Left ventricle myocardium inferior (tissue), 1 donor: ENCODE data around the gene ACOX2. TPM values are rescaled to one million over a fixed set of nuclear protein-coding genes. Genes with fewer than 3 reads are reported as not detected.
A peak's percentile ranks its signal among the peaks of the same experiment; 100 is the strongest.

Source experiments
- DNase-seq: peaks from one replicate; pipeline ENCODE4 v3.0.0-alpha.2; 2020
- H3K27ac ChIP-seq: fragments of 200-600 bp; replicated peaks from 2 replicates; pipeline ENCODE4 v1.8.0; 2021
- H3K27me3 ChIP-seq: fragments of 200-600 bp; 2 replicates; pipeline ENCODE4 v1.8.0; 2021; ENCODE audit warnings: low read depth
- H3K36me3 ChIP-seq: fragments of 200-600 bp; 2 replicates; pipeline ENCODE4 v1.8.0; 2021
- H3K4me1 ChIP-seq: fragments of 200-600 bp; 2 replicates; pipeline ENCODE4 v1.8.0; 2021
- H3K4me3 ChIP-seq: fragments of 200-600 bp; 2 replicates; pipeline ENCODE4 v1.8.0; 2021; ENCODE audit warnings: mild to moderate bottlenecking, moderate library complexity
- H3K9me3 ChIP-seq: fragments of 200-600 bp; replicated peaks from 2 replicates; pipeline ENCODE4 v1.8.0; 2021
- intact Hi-C: fragments of 100-400 bp; cut with micrococcal nuclease; formaldehyde crosslinking; loops from one replicate; pipeline ENCODE4 v1.11.0; 2022
- total RNA-seq: library from RNA; stranded (reverse); fragmentation: NEBNext Ultra II Directional; extraction: Animal tissue kit (Norgen Biotek cat#: 25700); gene quantifications from one replicate; pipeline ENCODE4 v1.2.1, GENCODE V29; 2021
- TF ChIP-seq, protein P1 (sequence below): fragments of 200-600 bp; IDR thresholded peaks from 2 replicates; pipeline ENCODE4 v1.8.0; 2021; ENCODE audit warnings: antibody characterized with exemption, mild to moderate bottlenecking, borderline replicate concordance
- donor health status: DM: no; HTN: yes; CAD: no; lungs with severe emphysema.

The ACOX2 gene
- total RNA-seq, 1 donor from 2014 or later, result 37.2 TPM

DNA sequence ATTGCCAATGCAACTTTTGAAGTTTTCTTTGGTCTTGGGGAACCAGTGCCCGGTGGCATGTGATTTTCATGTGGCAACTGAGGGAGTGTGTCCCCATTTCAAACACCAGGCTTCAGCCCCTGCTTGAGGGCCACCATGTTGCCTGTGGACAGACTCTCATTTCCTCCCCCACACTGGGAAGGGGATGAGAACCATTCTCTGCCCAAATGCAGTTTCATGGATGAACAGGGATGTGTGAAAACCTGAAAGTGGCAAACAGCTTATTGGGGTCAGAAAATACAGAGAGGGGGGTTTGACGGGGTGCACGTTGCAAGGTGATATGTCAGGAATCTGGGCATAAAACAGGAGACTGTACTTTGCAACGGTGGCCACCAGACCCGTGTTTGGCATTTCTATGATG is 33.9 kb upstream of the ACOX2 start:
- no peak for DNase-seq
- no peaks in the 10 kb centered on the region for H3K9me3 ChIP-seq
- H3K27ac ChIP-seq, result no peak overlapping the region
- intact Hi-C loops, result no loop called here
- TF ChIP-seq, protein P1, sequence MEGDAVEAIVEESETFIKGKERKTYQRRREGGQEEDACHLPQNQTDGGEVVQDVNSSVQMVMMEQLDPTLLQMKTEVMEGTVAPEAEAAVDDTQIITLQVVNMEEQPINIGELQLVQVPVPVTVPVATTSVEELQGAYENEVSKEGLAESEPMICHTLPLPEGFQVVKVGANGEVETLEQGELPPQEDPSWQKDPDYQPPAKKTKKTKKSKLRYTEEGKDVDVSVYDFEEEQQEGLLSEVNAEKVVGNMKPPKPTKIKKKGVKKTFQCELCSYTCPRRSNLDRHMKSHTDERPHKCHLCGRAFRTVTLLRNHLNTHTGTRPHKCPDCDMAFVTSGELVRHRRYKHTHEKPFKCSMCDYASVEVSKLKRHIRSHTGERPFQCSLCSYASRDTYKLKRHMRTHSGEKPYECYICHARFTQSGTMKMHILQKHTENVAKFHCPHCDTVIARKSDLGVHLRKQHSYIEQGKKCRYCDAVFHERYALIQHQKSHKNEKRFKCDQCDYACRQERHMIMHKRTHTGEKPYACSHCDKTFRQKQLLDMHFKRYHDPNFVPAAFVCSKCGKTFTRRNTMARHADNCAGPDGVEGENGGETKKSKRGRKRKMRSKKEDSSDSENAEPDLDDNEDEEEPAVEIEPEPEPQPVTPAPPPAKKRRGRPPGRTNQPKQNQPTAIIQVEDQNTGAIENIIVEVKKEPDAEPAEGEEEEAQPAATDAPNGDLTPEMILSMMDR, result no peak
- H3K4me1 ChIP-seq, result peaks cover 84% of the 10 kb centered on the region
- no peaks in the 10 kb centered on the region for H3K27me3 ChIP-seq
- peaks cover 25% of the 10 kb centered on the region for H3K36me3 ChIP-seq
- H3K4me3 ChIP-seq, result no peak overlapping the region

DNA sequence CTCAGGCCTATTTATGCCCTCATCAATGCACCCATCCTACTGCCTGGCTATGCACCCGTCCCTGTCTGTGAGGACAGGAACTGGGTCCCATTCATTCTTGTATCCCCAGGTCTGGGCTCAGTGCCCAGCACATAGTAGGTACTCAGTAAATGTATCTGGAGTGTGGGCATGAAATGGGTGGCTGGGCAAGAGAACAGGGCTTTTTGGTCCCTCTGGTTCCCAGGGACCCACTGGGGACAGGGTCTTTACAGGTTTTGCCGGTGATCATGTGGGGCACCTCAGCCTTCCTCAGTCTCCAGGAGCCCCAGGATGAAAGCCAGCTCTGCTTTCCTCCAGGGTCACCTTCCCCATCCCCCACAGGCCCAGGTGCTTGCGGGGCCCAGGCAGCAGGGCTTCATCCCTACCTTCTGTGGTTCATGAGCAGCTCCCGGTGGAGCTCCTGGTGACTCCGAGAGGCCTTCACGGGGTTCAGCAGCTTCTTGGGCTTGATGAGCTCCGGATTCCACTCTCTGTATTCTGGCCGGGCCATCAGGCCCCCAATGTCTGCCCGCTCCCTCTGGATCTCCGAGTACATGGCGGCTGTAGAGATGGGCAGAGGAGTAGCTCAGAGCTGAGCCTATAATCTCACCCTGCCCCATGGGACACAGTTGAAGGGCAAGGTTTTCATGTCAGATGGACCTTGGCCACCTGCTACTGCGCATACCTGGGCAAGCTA is 32.5 kb upstream of the ACOX2 start:
- H3K36me3 ChIP-seq, result peaks cover 36% of the 10 kb centered on the region
- no peak overlapping the region for H3K4me3 ChIP-seq
- TF ChIP-seq, protein P1, result no peak
- no peak for DNase-seq
- no peaks in the 10 kb centered on the region for H3K27me3 ChIP-seq
- H3K27ac ChIP-seq, result peak overlapping the region; percentile 28
- no peaks in the 10 kb centered on the region for H3K9me3 ChIP-seq
- intact Hi-C loops, result loop anchor here (2.0 kb wide), 1 partner anchor 61 kb away; no protein-coding TSS in a partner anchor
- H3K4me1 ChIP-seq, result peaks cover 83% of the 10 kb centered on the region

DNA sequence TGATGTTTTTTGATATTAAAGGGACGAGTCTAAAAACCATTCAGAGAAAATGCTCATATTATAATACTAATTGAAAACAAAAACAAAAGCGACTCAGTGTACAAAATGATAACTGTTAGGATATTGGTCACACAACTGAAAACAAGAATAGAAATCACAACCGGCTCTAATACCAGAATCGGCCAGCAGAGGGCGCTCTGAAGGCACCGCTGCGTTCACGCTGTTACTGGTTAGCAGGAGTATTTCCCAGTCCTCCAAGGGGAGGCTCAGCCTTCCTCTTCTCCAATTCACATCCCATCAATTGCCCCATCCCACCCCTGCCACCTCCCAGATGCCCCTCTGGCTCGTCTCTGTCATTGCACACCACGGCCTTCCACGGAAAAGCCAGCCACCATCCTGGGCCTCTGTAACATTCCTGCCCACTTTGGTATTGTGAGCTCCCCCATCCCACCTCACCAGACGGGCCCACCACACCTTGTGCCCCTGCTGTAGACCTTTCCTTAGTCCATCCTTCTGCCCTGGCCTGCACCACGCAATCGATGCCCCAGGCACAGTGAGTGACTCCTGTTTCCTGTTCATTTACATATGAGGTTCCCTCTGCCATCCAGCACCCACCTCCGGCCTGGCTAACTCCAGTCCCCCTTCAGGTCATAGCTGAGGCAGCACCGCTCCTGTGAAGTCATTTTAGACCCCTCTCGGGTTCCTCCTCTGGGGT is 31.7 kb upstream of the ACOX2 start:
- Histone ChIP-seq H3K27ac (peak overlapping the region; percentile 28), H3K27me3 (no peaks in the 10 kb centered on the region), H3K4me1 (peaks cover 76% of the 10 kb centered on the region), H3K36me3 (peaks cover 43% of the 10 kb centered on the region), H3K9me3 (no peaks in the 10 kb centered on the region), H3K4me3 (peak overlapping the region; percentile 24)
- intact Hi-C loops, result loop anchor here (2.0 kb wide), 1 partner anchor 62 kb away; no protein-coding TSS in a partner anchor
- DNase-seq, result peak; percentile 80
- TF ChIP-seq, protein P1, result peak; percentile 97

DNA sequence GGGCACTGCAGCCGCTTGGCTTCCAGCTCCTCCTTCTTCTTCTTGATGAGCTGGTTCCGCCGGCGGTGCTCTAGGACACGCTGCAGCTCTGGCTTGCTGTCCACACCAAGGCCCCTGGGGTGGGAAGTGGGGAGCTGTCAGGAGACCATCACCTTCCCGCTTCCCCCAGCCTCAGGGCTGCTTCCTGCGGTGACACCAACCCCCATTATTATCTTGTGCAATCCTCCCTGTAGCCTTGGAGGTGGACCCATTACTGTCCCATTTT is 30.2 kb upstream of the ACOX2 start:
- H3K27ac ChIP-seq, result no peak overlapping the region
- peaks cover 52% of the 10 kb centered on the region for H3K36me3 ChIP-seq
- intact Hi-C loops, result no loop called here
- H3K9me3 ChIP-seq, result no peaks in the 10 kb centered on the region
- TF ChIP-seq, protein P1, result no peak
- no peak overlapping the region for H3K4me3 ChIP-seq
- H3K4me1 ChIP-seq, result peaks cover 60% of the 10 kb centered on the region
- no peak for DNase-seq
- no peaks in the 10 kb centered on the region for H3K27me3 ChIP-seq

DNA sequence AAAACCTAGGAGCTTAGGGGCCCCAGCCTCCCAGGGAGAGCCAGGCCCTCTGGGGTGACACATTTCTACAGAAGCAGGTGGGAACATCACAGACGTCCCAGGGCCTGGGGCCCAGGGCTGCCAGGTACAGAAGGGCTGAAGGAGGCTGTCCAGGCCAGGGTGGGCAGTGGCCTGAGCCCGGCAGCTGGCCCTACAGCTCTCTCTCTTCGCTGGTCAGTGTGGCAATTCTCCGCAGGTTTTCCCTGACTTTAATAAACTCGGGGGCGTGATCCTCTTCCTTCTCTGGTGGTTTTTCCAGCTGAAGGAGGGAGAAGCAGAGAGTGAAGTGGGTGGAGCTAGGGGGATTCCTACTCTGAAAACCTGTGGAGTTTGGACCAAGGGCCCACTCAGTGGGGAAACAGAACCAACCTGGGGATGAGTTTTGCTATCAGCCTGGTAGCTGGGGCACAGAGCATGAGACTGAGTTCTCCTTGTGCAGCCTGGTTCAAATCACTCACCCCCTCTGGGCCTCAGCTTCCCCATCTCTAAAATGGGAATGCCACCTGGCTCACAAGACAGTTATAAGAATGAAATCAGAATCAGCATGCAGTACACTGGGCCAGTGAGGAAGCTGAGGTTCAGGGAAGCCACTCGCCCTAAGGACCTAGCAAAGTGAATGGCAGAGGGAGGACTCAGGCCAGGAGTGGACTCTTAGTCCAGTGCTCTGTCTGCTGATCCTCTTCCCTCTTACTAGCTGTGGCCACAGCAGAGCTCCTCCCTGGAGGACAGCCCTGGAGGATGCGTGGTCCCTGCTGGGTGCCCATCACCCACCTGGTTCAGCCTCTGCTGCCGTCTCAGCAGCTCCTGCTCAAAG is 29.6 kb upstream of the ACOX2 start:
- H3K27me3 ChIP-seq, result no peaks in the 10 kb centered on the region
- peaks cover 55% of the 10 kb centered on the region for H3K4me1 ChIP-seq
- no peaks in the 10 kb centered on the region for H3K9me3 ChIP-seq
- no peak for DNase-seq
- TF ChIP-seq, protein P1, result no peak
- no peak overlapping the region for H3K4me3 ChIP-seq
- peaks cover 52% of the 10 kb centered on the region for H3K36me3 ChIP-seq
- intact Hi-C loops, result no loop called here
- no peak overlapping the region for H3K27ac ChIP-seq
